Transverse colon (tissue), 4 donors: Measurements from ENCODE around the gene CD59.

Experiments used
- POLR2A ChIP-seq: fragments of 450-650 bp; IDR thresholded peaks from one replicate; pipeline ENCODE4 v1.6.1; 2016; ENCODE audit warnings: antibody characterized with exemption, mild to moderate bottlenecking, moderate library complexity
- POLR2AphosphoS5 ChIP-seq, 3 donors: sonication (generic); formaldehyde crosslinking; IDR thresholded peaks; one replicate each; pipeline ENCODE4 v1.6.1; 2016; ENCODE audit warnings: antibody characterized with exemption in 3 of 3
- TF ChIP-seq, protein P1 (sequence below), 5 experiments: fragments of 200-600 bp in 3 of 5; fragments of 450-650 bp in 2 of 5; sonication (generic) in 3 of 5; IDR thresholded peaks; 1 replicate in 2 of 5; 2 replicates in 3 of 5; pipeline ENCODE4 v1.5.1; 2016 to 2017; ENCODE audit warnings: antibody characterized with exemption in 5 of 5, inconsistent platforms in 3 of 5, mild to moderate bottlenecking in 2 of 5, moderate library complexity in 1 of 5

- TF ChIP-seq POLR2AphosphoS5 (IDR thresholded peaks at IDR 0.05) (no peak), POLR2A (no peak)
- TF ChIP-seq, protein P1, sequence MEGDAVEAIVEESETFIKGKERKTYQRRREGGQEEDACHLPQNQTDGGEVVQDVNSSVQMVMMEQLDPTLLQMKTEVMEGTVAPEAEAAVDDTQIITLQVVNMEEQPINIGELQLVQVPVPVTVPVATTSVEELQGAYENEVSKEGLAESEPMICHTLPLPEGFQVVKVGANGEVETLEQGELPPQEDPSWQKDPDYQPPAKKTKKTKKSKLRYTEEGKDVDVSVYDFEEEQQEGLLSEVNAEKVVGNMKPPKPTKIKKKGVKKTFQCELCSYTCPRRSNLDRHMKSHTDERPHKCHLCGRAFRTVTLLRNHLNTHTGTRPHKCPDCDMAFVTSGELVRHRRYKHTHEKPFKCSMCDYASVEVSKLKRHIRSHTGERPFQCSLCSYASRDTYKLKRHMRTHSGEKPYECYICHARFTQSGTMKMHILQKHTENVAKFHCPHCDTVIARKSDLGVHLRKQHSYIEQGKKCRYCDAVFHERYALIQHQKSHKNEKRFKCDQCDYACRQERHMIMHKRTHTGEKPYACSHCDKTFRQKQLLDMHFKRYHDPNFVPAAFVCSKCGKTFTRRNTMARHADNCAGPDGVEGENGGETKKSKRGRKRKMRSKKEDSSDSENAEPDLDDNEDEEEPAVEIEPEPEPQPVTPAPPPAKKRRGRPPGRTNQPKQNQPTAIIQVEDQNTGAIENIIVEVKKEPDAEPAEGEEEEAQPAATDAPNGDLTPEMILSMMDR (IDR thresholded peaks at IDR 0.05): no peak
Observed at GRCh38 chr11:33721426-33721825, 14.8 kb downstream of the CD59 start.
